Stimulated activated CD4-positive, alpha-beta T cell treated with anti-CD3 and anti-CD28 coated beads, Interleukin-12 subunit alpha, Interleukin-12 subunit beta, amount 100 ng/mL, for 4 hours (primary cell): ENCODE measurements around the gene STXBP6.

Source experiments
- DNase-seq: peaks from one replicate; pipeline ENCODE4 v3.0.0-alpha.2; 2020

The STXBP6 gene

DNA sequence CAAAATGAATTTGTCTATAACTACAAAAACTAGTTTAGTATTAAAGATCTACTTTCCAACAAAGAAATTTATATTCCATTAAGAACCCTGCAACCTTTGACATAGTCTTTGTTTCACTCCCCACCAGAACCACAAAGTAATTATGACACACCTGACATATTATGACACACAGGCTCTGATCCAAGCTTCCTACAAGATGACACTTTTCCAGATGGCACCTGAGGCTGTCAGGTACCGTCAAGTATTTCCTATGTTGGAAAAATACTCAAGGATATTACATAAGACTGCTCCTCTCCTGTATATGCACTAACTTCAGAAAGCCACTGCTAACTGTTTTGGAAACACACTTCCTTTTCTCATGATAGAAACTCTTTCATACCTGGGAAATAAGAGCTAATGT lies 38.9 kb downstream of the STXBP6 start:
- no peak for DNase-seq

DNA sequence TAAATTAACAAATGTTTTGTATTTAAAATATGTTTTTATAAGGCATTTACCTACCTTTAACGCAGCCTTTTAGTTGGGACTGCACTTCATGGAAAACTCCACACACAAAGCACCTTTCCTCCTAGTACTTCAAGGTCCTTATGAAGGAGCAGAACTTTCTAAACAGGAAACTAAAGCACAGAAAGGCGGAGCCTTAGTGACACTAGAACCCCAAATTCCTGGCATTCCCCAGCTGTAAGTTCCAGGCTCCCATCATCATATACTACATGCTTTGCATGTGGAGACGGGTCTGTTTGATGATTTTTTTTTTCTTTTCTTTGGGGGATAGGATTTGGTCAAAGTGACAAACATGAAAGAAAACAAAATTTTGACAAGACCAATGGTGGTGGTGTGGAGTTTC lies 39.5 kb downstream of the STXBP6 start:
- no peak for DNase-seq

DNA sequence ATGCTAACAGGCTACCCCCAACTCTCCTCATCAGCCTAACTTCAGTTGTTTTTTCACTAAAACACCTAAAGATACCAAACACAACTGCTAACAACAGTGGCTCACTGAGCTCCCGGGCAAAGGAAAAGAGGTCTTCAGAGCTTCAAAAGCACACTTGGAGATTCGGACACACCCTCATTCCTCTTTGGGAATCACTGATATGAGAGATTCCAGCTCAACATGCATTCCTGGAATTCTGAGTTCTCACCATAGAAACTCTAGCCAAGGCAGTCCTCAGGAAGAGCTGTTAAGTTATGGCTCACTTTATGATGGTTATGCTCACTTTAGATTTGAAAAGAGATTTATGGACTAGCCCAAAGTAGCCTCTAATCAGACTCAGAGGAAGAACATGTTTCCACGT lies 40.1 kb downstream of the STXBP6 start:
- no peak for DNase-seq

DNA sequence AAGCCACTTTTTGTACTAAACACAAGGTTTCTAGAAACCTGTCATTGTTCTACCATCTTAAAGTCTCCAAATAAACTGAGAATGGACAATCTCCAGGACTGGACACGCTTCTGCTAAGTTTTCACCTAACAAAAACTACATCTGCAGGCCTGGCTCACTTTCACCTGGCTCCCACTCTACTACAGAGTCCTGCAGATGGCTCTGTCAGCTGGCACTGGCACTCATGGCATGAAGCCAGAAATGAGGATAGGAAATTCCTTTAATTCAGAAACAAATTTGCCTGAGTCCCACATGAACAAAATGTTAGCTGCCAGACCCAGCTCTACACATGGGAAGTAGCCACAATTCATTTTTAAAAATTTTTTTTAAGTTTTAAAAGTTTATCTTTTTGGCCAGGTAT lies 42.1 kb downstream of the STXBP6 start:
- DNase-seq = no peak

DNA sequence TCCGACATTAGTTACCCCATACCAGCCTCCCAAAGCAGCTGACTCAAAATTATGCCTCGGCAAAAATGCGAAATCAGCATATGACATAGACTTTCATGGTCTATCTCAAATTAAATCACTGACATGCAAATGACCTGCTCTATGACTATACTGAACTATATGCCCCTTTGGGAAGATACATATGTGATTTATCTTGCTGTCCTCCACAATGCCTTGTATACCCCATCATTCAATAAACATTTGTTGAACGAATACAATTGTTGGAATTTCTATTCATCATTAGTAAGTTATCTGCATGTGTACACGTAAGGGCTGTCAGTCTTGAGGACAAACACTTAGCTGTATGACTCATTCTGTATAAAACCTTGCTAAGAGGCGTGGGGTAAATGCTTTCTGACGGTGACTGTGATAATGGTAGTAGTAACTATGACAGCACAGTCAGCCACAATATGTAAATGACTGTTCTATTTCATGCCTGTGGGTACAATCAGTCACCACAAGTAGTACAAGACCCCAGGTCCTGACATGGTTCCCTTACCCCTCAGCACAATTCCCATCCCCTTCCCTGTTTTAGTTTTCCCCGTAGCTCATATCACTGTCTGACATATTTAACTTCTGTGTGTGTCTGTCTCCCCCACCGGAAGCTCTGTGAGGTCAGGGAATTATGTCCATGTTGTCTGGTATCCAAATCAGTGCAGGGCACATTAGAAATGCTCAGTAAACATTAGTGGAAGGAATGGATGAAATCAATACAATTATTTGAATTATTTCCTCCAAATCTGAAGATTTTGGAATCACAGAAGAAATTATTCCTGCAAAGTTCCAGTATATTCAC lies 42.8 kb downstream of the STXBP6 start:
- no peak for DNase-seq

DNA sequence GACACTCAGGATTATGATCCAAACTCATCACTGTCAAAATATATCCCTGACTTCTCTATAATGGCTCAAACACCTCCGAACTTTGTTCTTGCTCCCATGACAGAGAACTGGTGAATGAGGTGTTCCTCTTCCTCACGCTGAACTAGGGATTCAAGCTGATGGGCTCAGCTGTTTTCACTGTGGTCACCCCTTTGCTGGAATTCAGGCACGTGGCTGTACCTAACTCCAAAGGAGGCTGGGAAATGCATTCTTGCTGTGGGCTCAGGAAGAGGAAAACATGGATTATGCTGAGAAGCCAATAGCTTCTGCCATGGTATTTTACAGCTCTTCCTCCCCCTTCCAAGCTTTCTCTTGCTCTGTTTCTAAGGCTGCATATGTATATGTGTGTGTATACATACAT lies 43.9 kb downstream of the STXBP6 start:
- DNase-seq = no peak

DNA sequence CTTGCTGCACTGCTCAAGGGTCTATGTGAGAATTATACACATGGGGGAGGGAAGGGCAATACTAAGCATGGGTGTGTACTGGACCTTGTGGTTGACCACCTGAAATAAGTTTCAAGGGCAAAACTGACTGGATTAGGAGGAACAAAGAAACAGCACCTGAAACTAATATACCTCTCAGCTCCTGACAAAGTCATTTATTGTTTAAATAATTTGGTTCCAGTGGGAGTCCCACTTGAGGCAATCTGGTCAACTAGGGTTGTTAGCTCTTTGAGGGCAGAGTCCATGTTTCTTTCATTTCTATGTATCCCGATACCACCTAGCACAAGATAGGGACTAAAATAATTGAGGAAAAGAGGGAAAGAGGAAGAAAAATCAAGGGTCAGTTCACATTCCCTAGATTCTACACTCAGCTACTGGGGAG lies 45.5 kb downstream of the STXBP6 start:
- DNase-seq = no peak

DNA sequence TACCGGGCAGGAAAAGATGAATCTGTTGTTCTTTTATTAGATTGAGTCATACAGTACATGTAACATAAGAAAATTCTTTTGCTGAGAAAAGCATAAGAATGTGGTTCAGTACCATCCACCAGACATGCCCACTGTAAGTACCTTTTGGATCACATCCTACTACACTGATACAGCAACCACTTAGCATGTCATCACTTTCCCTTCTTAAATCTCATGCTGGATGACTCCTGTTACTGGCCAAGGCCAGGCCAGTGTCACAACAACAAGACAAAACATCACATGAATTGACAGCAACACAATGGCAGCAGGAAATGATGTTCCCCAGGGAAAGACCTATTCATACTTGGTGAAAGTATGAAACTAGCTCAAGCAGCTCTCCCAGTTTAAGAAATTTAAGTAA lies 46.4 kb downstream of the STXBP6 start:
- DNase-seq = no peak

DNA sequence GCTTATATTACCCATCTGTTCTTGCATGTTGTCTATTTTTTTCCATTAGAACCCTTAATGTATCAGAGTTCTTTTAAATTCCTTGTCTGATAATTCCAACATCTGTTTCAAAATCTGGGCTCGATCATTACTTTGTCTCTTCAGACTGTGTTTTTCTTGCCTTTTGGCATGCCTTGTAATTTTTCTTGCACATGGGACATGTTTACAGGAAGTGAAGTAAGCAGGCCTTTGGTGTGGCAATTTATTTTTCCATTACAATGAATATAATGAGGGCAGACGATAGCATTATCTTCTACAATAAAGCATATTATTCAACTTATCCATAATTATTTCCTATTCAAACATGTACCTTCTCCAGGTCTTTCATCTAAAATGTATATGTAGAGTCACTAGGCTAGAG lies 48.3 kb downstream of the STXBP6 start:
- no peak for DNase-seq

DNA sequence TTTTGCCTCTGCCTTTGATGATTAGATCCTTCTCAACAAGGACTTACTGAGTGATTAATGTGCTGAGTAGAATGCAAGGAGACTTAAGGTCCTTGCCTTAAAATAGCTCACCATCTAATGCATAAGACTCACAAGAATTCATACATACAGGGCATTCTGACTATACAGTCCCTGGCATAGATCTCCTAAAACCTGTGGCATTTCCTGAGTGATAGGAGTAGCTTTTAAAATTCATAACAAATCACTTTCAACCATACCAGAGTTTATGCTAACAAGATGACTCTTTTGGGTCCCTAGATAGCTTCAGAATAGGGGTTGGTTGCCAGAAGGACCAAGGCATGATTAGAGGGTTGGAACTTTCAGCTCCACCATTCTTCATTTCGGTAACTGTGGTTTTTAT lies 48.8 kb downstream of the STXBP6 start:
- DNase-seq = no peak

DNA sequence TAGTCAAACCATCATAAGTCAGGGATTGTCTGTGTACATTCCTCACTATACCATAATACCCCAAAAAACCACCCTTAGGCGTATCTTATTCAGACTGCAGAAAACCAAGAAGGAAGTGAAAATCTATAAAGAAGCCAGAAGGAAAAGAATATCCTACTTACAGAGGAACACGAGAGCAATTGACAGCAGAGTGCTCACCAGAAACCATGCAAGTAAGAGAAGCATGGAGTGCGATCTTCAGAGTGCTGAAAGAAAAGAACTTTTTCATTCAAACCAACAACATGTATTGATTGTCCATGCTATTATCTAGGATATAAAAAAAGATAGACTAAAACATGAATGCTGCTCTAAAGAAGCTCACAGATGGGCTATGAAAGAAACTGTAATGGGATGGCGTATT lies 50.8 kb downstream of the STXBP6 start:
- no peak for DNase-seq

DNA sequence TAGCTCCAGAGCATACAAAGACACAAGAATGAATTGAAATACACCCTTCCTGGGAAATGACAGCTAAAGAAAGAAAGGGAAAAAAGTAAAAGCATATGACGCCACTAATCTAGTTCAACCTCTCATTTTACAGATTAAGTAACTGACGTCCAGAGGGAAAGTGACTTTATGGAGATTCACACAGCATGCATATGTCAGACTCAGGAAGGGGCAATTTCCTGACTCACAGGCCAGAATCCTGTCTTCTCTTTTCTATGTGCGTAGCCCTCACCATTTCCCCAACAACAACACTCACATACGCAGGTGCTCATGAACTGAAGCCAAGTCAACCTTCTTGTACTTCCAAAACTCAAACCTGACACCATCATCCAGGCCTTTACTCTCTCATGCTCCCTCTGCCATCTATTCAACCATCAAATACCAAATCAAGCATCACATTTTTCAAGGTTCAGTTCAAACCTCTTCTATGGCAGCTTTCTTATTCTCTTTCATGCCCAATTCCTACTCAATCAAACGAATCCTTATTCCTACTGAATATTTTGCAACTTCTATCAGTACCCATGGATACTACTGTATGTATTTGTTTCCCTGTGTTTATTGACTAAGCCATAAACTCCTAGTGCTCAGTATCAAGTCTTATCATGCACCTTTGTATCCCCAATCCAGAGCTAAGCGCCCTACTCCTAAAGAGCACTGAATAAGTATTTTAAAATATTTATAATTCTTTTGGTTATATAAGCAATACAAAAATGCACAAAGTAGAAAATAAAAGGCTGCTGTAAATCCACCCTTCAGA lies 52.8 kb downstream of the STXBP6 start:
- no peak for DNase-seq

DNA sequence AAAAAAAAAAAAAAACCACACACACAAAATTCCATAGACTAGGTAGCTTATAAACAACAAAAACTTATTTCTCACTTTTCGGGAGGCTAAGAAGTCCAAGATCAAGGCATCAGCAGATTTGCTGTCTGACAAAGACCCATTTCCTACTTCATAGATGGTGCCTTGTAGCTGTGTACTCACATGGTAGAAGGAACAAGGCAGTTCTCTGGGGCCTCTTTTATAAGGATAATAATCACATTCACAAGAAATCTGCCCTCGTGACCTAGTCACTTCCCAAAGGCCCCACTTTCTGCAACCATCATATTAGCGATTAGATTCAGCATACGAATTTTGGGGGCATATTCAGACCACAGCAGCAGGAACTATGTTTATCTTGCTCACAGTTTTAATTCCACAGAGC lies 54.9 kb downstream of the STXBP6 start:
- DNase-seq = no peak

DNA sequence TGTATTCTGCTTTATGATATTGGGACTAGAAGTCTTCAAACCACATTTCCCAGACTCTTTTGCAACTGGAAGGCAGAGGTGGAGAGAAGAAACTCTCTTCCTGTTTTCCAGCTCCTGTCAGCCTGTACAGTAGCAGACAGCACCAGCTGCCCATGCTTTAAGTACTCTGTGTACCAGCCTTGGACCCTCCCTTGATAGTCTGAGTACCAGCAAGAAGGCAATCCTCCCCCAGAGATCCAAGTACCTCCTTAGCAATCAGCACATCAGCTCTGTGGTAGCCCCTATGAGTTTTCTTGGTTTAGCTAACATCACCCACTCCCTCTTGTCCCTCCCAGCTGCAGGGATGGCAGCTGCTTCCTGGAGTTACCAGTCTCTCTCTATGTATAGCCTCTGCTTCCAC lies 56.3 kb downstream of the STXBP6 start:
- no peak for DNase-seq

DNA sequence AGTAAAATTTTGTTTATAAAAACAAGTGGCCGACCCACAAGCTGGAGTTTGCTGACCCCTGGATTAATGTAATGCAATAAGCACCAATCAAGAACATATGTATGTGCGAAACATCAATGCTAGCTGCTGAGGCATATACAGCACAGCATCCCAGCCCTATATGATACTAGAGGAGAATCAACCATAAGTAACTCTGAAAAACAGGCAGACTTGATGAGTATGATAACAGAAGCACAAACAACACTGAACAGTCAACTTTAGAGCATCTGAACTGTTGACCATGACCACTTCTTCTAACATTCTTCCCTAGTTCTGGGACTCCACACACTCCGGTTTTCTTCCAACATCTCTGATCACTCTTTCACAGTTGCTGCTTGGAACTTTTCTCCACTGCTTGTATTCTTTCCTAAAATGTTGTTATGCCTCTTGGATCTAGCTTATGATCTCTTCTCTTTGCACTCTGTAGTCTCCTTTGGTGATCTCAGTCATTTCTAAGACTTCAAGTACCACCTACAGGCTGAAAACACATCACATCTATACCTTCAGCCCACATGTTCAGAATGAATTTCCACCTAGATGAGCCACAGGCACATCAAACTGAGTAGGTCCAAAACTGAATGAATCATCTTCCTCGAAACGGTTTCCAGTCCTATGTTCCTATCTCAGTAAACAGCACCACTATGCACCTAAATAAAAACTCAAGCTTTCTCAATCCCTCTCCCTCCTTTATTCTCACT lies 57.2 kb downstream of the STXBP6 start:
- DNase-seq = no peak

DNA sequence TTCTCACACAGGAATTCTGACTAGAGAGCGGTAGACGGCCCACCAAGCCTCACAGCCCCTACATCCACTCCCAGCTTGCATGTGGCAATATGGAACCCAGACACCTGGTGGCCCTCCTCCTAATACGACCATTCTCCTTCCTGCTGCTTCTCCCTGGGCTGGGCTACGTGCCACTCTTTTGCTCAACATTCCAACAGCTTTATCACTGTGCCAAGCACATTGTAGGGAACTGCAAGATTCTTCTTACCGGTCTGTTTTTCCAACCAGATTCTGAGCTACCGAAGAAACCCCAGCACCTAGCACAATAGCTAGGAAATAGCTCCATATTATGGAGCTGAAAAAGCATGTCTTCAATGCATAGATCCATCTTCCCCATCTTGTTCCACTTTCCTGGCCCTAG lies 58.1 kb downstream of the STXBP6 start:
- DNase-seq = no peak

DNA sequence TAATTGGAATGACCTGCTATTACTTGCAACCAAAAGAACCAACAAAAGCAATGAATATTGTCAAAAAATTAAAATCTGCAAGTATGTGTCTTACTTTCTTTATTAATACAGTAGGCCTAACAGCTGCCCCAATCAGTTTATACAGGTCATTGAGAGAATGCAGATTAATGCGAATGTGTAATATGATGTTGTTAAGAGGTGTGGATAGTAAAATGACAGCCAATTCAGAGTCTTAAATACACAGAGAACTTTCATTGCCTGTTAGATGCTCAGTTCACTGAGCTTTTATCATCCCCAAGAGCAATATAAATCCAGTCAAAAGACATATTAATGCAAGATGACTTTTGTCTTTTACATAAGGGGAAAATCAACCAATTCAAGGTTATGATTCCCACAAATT lies 58.7 kb downstream of the STXBP6 start:
- no peak for DNase-seq

DNA sequence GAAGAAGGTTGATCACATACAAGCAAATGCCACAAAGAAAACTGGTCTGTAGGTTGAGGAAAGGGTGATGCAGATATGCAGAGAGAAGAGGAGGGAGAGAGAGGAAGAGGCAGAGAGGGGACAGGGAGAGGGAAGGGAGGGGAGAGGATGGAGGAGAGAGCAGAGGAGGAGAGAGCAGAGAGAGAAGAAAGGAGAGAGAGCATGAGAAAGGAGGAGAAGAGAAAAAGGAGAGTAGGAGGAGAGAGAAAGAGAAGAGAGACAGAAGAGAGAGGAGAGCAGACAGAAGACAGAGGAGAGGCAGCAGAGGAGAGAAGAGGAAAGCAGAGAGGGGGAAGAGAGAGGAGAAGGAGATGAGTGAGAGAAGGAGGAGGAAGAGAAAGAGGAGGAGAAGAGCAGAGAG lies 59.2 kb downstream of the STXBP6 start:
- DNase-seq = no peak

DNA sequence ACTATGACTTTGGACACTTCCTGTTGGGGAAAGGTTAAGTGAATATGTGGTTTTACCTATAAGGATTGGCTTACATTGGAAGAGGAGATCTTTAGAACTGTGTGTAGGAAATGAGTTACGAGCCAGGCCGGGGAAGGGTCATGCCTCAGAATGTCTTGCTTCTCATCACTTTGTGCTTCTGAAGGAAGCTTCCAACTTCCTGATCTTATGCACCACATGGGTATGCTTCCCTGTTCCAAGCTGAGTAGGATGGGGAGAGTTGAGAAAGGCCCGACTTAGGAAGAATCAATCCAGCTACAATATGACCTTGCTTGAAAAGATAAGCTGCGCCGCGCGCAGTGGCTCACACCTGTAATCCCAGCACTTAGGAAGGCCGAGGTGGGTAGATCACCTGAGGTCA lies 59.9 kb downstream of the STXBP6 start:
- no peak for DNase-seq

DNA sequence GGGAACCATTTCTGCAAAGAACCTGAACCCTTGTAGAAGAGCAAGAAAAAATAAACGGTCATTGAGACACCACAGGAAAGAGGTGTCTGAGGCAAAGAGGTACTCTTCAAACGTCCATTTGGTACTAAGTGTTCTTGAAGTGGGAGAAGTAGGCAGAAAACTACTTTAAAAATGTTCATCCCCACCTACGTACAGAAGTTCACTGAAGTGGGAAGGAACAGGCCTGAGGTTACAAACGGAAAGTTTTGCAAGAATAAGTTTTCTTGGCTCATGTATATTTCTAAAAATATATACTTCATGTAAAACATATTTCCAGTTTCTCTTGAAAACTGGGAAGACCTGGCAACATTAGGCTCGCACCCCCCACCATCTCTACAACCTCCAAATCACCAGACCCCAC lies 61.2 kb downstream of the STXBP6 start:
- no peak for DNase-seq

DNA sequence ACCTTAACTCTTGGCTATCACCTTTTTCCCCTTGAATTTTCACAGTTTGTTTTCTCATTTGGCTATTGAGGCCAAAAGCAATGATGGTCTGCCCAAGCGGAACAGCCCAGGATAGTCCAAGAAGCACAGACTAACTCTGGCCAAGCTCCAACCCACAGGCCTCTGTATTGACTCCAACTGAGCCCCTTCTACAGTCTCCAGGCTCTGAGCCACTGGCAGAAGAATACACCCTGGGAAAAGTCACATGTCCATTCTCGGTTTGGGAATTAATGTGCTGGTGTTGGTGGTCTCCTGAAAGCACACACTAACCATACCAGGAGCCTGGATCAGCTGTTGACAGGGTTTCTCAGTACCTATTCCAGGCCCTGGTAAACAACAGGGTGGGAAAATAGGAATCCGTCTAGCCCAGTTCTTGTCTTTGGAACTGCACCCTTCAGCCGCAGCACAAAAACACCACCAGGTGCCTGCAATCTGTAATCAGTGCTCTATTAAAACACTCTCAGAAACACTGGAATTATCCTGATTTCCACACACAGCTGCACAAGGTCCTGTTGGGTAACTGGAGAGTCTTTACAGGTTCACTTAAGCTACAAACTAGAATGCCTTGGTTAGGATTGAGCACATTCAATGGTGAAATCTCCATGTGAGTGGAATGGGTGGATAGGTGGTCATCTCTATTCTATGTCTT lies 63.6 kb downstream of the STXBP6 start:
- DNase-seq = no peak

DNA sequence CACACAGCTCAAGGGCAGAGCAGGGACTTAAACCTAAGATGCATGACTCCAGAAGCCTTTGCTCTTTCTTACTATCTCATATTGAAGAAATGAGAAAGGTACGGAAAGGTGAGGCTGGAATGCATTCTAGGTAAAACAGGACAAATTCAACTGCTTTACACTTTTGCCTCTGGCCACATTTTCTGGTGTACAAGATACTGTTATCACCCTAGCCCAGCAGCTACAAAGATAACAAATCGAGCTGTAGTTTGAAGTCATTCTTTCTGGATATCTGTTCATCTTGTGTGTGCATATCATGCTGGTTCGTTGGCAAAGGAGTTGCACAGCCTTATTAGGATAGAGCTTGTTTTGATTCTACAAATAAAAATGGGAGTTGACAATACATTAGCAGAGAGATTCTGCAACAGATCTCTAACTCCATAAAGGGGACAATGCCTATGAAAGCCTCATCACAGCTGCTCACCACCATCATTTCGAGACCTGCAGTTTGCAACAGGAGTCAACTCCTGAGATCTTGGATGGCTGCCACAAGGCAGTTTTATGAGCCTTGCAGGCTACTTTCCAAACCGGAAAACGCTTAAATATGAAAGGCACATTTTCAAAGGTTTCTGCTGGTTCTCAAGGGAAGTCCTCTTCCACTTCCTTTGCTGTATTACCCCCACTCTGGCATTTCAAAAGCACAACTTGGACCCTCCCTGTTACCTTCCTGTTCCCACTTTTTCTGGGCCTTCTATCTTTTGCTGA lies 64.9 kb downstream of the STXBP6 start:
- no peak for DNase-seq
